ENCODE measurements around the gene MRGPRG.

MRGPRG gene

DNA sequence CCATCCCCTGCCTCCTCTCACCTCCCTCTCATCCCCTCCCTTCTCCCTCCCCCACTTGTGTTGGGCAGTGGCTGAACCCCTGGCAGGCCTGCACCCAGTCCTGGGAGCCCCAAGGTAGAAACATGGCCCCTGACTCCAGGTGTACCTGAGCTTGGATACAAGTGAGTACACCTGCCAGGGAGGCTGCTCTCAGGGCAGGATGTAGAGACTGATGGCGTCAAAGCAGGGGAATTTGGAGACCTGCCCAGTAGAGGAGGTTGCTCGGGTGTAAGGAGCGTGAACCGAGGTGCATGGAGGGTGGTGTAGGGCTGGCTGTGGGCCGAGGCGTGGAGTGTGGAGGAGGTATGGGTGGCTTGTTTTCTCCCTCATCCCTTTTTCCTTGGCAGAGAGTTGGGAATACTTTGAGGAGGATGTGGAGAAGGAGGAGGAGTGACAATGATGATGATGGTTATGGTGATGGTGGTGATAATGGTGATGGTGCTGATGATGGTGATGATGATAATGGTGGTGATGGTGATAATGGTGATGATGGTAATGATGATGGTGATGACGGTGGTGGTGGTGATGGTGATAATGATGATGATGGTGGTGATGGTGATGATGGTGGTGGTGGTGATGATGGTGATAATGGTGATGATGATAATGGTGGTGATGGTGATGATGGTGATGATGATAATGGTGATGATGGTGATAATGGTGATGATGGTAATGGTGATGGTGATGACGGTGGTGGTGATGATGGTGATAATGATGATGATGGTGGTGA is 12.3 kb downstream of the MRGPRG start:
- peaks cover 0 to 23% (median 13%) of the 10 kb centered on the region in 4 donors for H3K4me1 ChIP-seq
- no peak overlapping the region for H3K27ac ChIP-seq
- intact Hi-C loops (cut with DNase I; ENCODE audit: low total_unique reads), result no loop called here
- no peak for DNase-seq
- H3K9me3 ChIP-seq, result peaks cover 0 to 5% (median 2%) of the 10 kb centered on the region in 3 donors
- no peak overlapping the region for H3K4me3 ChIP-seq
- TF ChIP-seq, protein P1, sequence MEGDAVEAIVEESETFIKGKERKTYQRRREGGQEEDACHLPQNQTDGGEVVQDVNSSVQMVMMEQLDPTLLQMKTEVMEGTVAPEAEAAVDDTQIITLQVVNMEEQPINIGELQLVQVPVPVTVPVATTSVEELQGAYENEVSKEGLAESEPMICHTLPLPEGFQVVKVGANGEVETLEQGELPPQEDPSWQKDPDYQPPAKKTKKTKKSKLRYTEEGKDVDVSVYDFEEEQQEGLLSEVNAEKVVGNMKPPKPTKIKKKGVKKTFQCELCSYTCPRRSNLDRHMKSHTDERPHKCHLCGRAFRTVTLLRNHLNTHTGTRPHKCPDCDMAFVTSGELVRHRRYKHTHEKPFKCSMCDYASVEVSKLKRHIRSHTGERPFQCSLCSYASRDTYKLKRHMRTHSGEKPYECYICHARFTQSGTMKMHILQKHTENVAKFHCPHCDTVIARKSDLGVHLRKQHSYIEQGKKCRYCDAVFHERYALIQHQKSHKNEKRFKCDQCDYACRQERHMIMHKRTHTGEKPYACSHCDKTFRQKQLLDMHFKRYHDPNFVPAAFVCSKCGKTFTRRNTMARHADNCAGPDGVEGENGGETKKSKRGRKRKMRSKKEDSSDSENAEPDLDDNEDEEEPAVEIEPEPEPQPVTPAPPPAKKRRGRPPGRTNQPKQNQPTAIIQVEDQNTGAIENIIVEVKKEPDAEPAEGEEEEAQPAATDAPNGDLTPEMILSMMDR (IDR thresholded peaks at IDR 0.05), result no peak
- H3K36me3 ChIP-seq, result no peaks in the 10 kb centered on the region
- H3K27me3 ChIP-seq, result peaks cover 0 to 38% of the 10 kb centered on the region in 2 donors

DNA sequence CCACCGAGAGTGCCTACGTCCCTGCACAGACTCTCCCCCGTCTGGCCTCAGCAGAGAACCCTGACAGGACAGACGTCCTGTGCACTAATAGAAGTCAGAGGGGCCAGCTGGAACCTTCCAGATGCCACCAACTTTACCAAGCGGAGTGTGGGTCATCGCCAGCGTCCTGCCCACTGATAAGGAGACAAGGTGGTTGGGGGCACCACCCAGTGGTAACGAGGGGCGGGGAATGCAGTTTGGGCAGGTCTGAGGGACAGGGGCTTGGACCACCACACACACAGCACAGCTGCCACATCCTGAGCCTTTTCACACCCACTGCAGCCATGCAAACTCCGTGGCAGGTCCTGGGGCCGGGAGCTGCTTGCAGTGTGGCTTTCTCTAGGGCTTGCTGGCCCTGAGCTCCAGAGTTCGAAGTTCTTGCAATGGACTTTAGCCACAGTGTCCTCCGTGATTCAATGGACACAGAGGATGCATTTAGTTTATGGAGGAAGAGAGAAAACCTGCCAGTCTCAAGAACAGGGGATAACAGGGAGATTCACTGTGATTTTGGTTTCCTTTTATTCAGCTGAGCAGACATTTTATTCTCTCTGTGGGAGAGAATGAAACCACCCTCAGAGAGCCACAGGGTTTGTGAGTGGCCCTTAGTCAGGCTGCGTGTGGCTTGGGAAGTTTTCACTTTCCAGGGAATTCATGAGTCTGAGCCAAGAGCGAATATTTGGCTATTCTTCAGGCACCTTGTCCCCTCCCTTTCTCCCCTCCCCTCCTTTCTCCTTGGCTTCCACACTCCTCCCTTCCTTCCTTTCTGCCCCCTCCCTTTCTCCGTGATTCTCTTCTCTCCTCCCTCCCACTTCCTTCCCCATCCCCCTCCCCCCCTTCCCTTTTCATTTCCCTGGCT is 13.1 kb downstream of the MRGPRG start:
- TF ChIP-seq, protein P1 (IDR thresholded peaks at IDR 0.05), result no peak
- Histone ChIP-seq H3K27ac (no peak overlapping the region), H3K36me3 (no peaks in the 10 kb centered on the region), H3K4me3 (no peak overlapping the region), H3K4me1 (peaks cover 0 to 23% (median 13%) of the 10 kb centered on the region in 4 donors), H3K9me3 (peaks cover 0 to 2% (median 0%) of the 10 kb centered on the region in 3 donors), H3K27me3 (peaks cover 0 to 47% of the 10 kb centered on the region in 2 donors)
- no peak for DNase-seq
- intact Hi-C loops (cut with DNase I; ENCODE audit: low total_unique reads), result no loop called here

DNA sequence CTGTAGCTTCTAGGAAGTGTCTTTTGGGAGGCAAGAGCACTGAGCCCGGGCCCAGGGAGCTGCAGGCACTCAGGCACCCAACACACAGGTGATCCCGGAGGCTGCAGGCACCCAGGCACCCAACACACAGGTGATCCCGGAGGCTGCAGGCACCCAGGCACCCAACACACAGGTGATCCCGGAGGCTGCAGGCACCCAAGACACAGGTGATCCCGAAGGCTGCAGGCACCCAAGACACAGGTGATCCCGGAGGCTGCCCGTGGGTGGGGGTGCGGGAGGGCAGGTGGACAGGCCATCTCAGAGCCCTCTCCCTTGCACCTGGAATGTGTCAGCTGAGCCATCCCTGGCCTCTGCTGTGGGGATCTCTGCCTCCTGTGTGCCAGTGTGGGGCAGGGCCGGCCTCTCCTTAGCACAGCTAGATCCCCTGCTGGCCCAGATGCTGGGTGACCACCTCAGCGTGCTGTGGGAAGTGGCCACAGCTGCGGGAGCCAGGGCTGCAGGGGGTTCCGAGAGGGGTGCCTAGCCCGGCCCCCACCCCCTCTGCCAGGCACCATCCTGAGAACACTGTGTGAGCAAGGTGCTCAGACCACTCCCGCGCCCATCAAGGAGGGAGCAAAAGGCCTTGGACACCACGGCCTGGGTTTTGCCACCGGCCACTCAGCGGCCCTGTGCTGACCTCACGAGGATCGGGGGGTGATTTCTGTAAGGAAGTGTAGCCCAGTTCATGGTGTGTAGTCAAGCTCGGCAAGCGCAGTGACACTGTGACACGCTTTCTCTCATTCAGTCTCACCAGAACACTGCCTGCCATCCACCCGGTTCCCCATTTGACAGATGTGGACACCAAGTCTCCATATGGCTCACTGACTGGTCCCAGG is 14.2 kb downstream of the MRGPRG start:
- TF ChIP-seq, protein P1 (IDR thresholded peaks at IDR 0.05), result no peak
- Histone ChIP-seq H3K27me3 (peaks cover 0 to 58% of the 10 kb centered on the region in 2 donors), H3K36me3 (no peaks in the 10 kb centered on the region), H3K4me3 (no peak overlapping the region), H3K27ac (no peak overlapping the region), H3K9me3 (no peaks in the 10 kb centered on the region), H3K4me1 (peaks cover 0 to 23% (median 13%) of the 10 kb centered on the region in 4 donors)
- intact Hi-C loops (cut with DNase I; ENCODE audit: low total_unique reads), result no loop called here
- DNase-seq, result no peak

DNA sequence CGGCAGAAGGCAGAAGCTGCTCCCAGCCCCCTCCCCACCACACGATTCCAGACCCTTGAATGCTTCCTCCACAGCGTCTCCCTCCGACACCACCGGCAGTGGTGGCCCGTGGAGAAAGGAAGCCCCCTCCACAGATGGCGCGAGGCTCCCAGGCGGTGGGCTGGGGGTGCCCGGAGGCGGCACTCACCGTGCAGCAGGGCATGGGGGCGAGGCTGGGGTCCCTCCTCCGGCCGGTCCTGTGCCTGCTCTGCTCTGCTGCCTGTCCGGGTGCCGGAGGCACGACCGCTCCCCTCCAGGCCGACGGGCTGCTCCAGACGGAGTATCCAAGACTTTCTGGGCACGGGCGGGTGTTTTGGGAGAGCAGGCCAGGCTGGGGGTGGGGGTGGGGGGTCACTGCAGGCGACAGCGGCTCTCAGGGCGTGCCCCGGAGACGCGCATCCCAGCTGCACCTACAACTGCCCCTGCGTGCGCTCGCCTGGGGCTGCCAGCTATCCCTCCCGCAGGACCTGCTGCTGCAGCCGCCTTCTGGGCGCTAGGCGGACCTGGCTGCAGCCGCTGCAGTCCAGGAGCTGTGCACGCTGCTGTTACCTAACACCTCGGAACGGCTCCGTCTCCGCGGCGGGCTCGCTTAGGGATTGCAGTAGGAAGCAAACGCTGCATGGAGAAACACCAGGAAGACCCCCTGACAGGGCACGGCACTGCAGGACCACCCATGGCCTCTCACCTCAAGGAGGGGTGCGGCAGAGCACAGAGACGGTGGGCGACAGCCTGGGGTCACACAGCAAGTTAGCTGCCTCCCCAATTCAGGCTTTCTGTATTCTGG is 15.2 kb downstream of the MRGPRG start:
- peaks cover 0 to 65% of the 10 kb centered on the region in 2 donors for H3K27me3 ChIP-seq
- TF ChIP-seq, protein P1 (IDR thresholded peaks at IDR 0.05), result no peak
- H3K36me3 ChIP-seq, result no peaks in the 10 kb centered on the region
- H3K4me3 ChIP-seq, result no peak overlapping the region
- no peak overlapping the region for H3K27ac ChIP-seq
- intact Hi-C loops (cut with DNase I; ENCODE audit: low total_unique reads), result no loop called here
- peak; percentile 5 to 45 for DNase-seq
- no peaks in the 10 kb centered on the region for H3K9me3 ChIP-seq
- H3K4me1 ChIP-seq, result peaks cover 0 to 23% (median 13%) of the 10 kb centered on the region in 4 donors
